NCI-H128 (cell line): ENCODE data around the gene RNU2-63P.
"Not testable (repeated sequence)": the region's sequence is repeated elsewhere in the genome, so short reads cannot be mapped to it uniquely, and the experiment has no call there.

Experiments
- DNase-seq: peaks from one replicate; lab custom pipeline; 2025; ENCODE audit not compliant: unreplicated experiment; lab: John Stamatoyannopoulos, UW

The RNU2-63P gene

DNA sequence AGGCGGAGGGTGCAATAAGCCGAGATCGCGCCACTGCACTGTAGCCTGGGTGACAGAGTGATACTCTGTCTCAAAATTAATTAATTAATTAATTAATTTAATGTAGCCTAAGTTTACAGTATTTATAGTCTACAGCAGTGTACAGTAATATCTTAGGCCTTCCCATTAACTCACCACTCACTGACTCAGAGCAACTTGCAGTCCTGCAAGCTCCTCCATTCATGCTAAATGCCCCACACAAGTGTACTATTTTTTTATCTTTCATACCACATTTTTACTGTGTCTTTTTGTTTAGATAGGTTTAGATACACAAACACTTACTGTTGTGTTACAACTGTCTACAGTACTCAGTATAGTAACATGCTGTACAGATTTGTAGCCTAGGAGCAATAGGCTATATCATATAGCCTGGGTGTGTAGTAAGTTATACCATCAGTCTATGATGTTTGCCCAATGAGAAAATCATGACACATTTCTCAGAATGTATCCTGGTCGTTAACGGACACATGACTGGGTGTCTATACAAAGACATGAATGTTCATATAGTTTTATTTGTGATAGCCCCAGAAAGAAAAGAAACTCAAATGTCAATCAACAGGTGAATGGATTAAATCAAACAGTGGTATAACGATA is 15.8 kb upstream of the RNU2-63P start:
- no peak for DNase-seq

DNA sequence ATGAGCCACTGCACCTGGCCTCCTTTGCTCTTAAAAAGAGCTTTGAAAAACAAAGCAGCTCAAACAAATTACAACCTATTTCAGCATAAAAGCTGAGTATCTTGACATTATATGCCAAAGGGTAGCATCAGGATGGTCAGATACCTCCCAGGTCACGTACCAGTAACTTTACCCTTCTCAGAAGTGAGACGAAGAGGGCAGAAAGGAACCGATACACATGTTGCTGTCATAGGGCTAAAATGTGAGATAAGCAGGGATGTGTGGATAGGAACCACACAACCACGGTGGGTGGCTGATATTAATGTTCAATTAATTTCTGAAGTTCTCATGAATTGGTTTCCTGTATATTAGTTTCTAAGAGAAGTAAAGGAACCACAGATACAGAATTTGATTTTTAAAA is 12.6 kb upstream of the RNU2-63P start:
- DNase-seq = no peak

DNA sequence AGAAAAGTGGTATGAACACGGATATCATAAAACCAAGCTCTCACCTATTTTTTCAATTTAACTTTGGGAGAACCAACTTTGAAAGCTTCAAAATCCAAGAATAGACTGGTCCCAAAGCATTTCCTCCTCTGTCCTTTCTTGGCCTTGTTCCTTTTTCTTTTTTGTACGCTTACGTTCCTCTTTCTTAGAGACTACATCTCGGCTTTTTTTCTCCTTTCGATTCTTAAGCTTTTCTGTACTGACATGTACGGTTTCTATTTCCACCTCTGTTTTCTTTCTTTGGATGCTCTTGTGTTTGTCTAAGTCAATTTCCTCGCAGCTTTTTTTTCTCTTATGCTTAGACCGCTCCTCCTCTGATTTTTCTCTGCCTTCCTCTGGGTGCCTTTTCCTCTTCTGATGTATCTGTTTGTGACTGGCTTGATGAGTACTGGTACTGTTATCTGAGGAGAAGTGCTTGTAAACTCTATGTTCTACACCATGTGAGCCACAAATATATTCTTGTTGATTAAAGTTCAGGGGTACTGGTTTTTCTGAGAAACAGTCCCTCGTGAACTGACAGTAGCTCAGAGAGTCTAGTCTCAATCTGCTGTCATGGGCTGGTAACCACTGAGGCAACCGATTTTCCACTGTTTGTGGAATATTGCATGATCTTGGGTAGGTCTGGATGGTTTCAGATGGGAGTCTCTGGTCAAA is 11.5 kb upstream of the RNU2-63P start:
- DNase-seq = no peak

DNA sequence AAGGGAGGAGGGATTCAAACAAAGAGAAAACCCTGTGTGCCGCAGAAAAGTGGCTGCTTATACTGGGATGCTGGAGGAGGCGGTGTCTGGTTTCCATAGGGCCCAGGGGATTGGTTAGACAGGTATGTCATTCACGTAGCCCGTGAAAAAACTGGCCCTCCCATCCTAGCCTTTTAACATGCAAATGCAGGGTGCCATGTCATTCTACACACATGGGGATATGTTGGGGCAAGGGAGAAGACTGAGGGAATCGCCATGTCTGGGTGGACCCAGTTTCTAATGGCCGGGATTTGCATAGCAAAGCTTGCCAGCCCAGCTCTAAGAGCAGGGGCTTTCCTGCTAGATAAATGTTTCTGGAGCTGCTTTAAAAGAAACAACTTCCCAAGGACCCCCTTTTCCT is 8.2 kb upstream of the RNU2-63P start:
- DNase-seq = no peak

DNA sequence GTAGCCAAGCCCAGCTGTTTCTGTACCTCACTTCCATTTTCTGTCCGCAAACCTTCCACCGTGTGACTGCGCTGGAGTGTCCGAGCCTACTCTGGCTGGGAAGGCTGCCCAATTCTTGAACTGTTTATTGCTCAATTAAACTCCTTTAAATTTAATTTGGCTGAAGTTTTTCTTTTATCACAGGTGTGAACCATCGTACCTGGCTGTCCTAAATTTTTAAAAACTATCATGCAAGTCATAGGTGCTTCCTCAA is 6.2 kb upstream of the RNU2-63P start:
- DNase-seq = no peak

GRCh38 chr2:88019985-88020384 is 3.6 kb upstream of the RNU2-63P start:
- no peak for DNase-seq

GRCh38 chr2:88018909-88019308 is 2.6 kb upstream of the RNU2-63P start:
- DNase-seq = no peak

- not testable (repeated sequence) for DNase-seq
Measured at GRCh38 chr2:88018077-88018805, 1.9 kb upstream of the RNU2-63P start.

- DNase-seq = not testable (repeated sequence)
Measured at GRCh38 chr2:88017780-88018038, 1.4 kb upstream of the RNU2-63P start.

GRCh38 chr2:88016960-88017779 is 823 bp upstream of the RNU2-63P start:
- no peak for DNase-seq

- no peak for DNase-seq
Measured at GRCh38 chr2:88011011-88011410, 5.3 kb downstream of the RNU2-63P start.

DNA sequence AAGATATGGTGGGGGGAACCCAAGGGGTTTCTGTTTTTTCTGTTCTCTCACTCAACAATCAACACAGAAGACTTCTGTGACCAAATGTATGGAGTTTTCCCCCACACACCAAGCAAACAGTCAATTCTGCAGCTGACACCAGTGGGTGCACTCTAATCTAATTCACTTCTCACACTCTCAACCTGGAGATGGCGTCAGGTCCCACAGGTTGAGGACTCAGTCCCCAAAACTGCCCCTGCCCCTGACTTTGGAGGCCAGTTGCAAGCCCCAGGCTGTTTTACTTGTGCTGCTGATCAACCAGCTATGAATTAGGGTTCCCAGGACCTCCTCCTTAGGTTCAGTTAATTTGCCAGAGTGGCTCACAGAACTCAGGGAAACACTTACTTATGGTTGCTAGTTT is 6.2 kb downstream of the RNU2-63P start:
- no peak for DNase-seq

- no peak for DNase-seq
Measured at GRCh38 chr2:88006912-88007439, 9.4 kb downstream of the RNU2-63P start.

DNA sequence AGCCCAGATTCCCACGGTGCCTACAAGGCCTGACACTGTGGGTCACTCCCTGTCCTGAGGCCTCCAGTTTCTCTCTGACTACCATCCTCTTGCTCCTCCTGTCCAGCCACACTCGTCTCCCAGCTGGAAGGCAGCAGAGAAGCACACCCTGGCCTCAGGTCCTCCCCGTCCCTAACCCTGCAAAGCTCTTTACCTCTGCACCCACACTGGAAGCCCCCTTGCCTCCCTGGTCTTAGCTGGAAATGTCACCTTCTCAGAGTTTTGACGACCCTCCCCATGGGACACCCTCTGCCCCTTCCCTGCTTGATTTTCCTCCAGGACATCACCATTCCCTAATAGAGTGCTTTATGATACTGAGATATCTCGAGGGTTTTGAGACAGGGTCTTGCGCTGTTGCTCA is 10.6 kb downstream of the RNU2-63P start:
- no peak for DNase-seq

- no peak for DNase-seq
Measured at GRCh38 chr2:88003074-88003755, 13.1 kb downstream of the RNU2-63P start.

GRCh38 chr2:88002359-88002707 is 14.0 kb downstream of the RNU2-63P start:
- DNase-seq = no peak

DNA sequence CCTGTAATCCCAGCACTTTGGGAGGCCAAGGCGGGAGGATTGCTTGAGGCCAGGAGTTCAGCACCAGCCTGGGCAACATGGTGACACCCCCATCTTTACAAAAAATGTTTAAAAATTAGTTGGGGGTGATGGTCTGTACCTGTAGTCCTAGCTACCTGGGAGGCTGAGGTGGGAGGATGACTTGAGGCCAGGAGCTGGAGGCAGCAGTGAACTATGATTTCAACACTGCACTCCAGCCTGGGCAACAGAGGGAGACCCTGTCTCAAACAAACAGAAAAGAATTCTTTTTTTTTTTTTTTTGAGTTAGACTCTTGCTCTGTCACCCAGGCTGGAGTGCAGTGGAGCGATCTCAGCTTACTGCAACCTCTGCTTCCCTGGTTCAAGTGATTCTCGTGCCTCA is 15.9 kb downstream of the RNU2-63P start:
- DNase-seq = not testable (repeated sequence)

DNA sequence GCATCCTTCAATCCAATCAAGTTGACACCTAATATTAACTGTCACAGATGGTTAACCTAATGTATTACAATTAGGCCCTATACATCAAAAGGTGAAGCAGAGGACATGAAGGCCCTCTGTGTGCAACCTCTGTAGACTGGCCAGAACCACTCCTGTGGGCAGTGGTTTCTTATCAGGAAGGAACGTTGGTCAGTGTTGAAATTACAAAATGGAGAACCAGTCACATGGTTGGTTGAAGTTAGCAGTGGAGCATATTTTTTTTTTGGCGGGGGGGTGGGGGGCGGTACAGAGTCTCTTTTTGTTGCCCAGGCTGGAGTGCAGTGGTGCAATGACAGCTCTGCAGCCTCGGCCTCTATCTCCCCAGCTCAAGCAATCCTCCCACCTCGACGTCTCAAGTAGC is 19.8 kb downstream of the RNU2-63P start:
- no peak for DNase-seq

- no peak for DNase-seq
Measured at GRCh38 chr2:87995756-87996155, 20.6 kb downstream of the RNU2-63P start.

GRCh38 chr2:87994304-87994850 is 22.0 kb downstream of the RNU2-63P start:
- DNase-seq = not testable (repeated sequence)

GRCh38 chr2:87992569-87992968 is 23.8 kb downstream of the RNU2-63P start:
- DNase-seq = not testable (repeated sequence)
